Stimulated activated naive CD4-positive, alpha-beta T cell (primary cell): ENCODE data around the gene ITGB1BP2.
"Not testable (repeated sequence)": the region's sequence is repeated elsewhere in the genome, so short reads cannot be mapped to it uniquely, and the experiment has no call there.

Experiments
- DNase-seq, 6 experiments: peaks; one replicate each; lab custom pipeline; 2025; lab: John Stamatoyannopoulos, UW

Gene ITGB1BP2

DNA sequence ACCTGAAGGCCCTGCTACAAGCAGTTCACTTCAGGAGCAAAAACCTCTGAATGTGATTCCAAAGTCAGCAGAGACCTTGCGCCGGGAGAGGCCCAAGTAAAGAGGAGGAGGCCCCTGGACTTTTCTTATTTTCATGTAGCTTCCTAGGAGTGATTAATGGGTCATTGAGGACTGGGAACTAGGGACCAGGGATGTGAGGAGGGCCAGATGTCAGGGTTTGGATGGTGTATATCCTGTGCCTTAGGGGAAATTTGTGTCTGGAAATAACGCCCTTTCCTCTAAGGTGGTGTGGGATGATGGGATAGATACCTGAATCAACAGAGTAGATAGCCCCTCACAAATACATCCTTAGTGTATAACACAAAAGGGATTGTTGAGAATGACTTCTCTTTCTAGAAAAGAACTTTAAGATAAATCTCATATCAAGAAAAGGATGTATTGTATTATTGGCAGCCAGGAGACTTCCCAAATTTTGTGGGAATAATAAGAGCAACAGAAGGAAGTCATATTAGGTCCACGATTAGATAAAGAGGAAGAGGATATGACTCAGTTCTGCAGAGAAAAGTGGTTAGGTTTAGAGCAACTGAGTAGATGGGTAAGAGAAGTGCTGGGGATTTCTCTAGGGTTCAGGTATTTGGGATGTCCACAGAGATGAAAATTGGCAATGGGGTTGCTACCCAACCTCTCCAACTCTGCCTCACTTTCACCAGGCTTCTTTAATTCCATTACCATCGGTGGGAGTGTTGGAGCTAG, 1.1 kb downstream of the ITGB1BP2 start:
- no peak for DNase-seq

DNA sequence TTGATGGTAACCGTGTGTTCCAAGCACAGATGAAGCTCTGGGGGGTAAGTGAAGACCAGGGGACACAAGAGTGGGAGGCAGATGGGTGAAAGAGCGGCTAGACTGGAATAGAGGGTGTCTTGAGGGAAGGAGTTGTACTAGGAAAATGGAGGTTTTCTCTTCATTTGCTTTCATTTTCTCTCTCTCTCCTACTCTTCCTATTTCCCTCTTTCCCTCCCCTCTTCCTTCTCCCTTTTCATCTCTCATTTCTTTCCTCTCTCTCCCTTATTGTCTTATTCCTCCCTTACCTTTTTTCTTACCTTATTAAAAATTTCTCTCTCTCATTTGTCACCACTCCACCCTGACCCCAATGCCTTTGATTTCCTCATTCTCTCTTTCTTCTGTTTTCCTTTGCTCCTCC, 3.0 kb downstream of the ITGB1BP2 start:
- no peak for DNase-seq

DNA sequence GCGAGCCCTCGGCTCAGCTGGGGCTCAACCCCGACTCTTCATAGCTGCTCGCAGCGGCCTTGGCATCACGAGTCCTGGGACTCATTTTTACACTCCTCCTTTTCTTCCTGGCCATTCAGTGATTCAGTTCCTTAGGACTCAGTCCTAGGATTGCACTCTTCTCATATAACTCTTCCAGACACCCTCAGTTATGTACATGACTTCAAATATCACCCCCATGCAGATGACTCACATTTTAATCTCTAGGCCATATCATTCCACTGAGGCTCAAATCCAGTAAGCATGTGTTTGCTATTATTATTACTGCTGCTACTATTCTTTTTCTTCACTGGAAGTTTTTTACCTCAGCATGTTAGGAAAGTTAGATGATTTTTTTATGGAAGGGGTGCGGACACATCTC, 14.4 kb downstream of the ITGB1BP2 start:
- DNase-seq, result no peak

DNA sequence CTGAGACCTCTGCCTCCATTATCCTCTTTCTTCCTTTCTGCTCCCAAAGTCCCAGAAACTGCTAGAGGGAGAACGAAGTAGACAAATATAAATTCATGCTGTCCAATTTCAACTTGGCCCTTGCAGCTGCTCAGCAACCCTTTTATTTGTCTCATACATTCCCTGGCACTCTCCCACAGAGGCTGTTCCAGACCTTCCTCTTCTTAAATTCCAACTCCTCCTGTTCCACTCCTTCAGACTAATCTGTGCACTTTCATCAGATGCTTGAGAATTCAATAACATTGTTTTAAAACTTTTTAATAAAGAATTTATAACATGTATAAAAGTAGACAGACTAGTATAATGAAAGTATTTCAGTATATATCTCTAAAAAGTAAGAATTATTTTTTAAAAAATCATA, 15.4 kb downstream of the ITGB1BP2 start:
- DNase-seq, result not testable (repeated sequence)

DNA sequence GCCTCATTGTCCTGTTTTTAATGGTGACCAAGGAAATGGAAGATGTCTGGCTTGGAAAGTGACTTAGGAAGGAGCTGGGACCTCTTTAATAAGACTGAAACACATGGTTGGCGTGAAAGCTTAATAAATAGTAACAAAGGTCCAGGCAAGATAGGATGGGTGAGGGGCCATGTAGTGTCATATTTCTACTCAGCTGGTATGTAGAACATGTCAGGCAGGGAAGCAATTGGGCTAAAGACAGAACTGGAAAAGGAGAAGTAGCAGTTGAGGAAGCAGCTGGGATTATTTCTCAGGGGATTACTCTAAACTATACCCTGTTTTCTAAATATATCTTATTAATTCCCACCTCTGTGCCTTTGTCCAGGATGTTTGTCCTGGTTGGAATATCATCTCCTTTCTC, 18.6 kb downstream of the ITGB1BP2 start:
- DNase-seq, result no peak

DNA sequence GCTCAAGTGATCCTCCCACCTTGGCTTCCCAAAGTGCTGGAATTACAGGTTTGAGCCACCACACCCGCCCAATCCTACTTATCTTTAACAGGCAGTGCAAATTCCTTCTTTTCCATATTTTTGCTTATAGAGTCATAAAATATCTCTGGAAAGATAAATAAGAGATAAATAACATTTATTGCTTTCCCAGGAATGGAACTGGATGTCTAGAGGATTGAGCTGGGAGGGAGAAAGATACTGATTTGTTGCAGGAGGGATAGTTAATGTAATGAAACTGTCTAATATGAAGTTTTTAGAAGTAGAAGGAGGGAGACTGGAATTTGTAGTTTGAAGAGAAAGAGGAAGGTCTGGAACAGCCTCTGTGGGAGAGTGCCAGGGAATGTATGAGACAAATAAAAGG, 20.2 kb downstream of the ITGB1BP2 start:
- no peak for DNase-seq

DNA sequence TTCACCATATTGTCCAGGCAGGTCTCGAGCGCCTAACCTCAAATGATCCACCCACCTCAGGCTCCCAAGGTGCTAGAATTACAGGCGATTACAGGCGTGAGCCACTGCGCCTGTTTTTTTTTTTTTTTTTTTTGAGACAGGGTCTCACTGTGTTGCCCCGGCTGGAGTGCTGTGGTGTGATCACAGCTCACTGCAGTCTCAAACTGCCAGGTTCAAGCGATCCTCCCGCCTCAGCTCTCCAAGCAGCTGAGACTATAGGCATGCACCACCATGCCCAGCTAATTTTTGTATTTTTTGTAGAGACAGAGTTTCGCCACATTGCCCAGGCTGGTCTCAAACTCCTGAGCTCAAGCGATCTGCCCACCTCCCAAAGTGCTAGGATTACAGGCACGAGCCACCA, 22.9 kb downstream of the ITGB1BP2 start:
- not testable (repeated sequence) for DNase-seq

DNA sequence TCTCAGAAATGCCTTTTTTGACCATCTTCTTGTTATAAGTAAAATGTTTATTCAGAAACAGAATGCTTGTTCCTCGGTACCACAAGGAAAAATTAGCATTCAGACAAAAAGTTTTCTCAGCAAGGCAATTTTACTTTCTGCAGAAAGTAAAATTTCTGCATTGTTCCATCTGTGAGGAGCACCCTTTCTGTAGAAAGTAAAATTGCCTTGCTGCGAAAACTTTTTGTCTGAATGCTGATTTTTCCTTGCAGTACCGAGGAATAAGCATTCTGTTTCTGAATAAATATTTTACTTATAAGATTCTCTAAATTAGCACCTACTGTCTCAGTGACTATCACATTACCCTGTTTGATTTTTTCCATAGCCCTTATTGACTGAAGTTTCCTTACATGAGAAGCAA, 24.8 kb downstream of the ITGB1BP2 start:
- no peak for DNase-seq

DNA sequence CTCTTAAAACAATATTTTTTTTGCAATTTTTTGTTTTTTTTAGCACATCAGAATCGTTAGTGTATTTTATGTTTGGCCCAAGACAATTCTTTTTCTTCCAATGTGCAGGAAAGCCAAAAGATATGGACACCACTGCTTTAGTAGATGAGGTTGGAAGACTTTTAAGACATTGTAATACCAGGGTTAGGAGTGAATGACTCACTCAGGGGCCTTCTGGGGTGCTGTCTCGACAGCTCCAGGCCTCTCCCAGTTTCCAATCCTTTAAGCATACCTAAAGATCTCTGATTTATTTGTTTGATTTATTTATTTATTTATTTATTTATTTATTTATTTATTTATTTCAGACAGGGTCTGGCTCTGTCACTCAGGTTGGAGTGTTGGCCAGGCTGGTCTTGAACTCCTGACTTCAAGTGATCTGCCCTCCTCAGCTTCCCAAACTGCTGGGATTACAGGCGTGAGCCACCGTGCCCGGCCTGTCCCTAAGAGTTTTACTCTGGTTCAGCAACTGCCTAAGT, 47.7 kb downstream of the ITGB1BP2 start:
- not testable (repeated sequence) for DNase-seq

DNA sequence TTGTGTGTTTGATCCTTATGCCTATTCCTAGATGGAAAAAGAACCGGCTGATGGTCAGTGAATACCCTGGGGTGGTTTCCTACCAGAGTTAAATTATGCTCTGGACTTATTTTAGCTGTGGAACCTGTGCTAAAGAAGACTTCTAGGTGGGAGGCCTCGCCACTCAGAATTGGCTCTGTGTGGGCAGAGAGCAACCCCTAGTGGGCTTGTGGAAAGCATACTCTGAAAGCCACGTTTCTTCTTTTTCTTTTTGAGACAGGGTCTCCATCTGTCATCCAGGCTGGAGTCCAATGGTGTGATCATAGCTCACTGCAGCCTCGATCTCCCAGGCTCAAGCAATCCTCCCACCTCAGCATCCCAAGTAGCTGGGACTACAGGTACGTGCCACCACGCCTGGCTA, 48.3 kb downstream of the ITGB1BP2 start:
- DNase-seq, result not testable (repeated sequence)

DNA sequence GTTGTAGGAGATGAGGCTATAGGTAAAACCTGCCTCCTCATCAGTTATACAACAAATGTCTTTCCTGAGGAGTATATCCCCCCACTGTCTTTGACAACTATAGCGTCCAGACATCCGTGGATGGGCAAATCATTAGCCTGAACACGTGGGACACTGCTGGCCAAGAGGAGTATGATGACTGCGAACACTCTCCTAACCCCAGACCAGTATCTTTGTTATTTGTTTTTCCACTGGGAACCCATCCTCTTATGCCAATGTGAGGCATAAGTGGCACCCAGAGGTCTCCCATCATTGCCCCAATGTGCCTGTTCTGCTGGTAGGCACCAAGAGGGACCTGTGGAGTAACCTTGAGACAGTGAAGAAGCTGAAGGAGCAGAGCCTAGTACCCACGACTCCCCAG, 50.9 kb downstream of the ITGB1BP2 start:
- DNase-seq, result not testable (repeated sequence)
